GM18508 (cell line): ENCODE data around the gene MCM9.
A peak's percentile ranks its signal among the peaks of the same experiment; 100 is the strongest.

Experiments used
- ATAC-seq: cut with Tn5 transposase; IDR thresholded peaks from one replicate; pipeline ENCODE4 v1.9.1; 2021; ENCODE audit warnings: moderate number of reproducible peaks; ENCODE audit not compliant: insufficient read depth, unreplicated experiment

Gene MCM9

DNA sequence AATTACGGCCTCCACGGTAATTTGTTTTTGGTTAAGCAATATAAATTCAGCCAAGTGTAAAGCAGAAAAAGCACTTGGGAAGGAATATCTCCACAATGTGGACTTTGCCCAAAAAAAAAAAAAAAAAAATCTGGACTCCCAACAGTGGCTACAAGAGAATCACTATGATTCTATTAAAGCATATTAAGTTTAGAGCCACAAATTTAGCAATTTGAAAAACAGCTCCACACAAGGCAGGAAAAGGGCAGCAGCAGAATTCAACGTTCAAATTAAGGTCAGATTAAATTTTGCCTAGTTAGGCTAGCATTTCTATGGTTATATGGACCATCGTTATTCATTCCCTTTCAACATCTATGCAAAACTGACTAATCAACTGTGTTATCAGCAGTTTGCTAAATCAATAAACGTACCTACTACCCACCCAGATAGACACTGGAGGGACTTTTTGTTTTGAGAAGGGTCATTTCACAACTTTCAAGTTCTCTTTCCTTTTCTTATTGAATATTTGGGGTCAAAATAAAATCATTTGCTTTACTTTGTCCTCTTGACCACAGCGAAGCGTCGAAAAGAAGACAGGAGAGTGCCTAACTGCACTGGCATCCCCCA lies 1.0 kb downstream of the MCM9 start:
- ATAC-seq, result peak; percentile 10

DNA sequence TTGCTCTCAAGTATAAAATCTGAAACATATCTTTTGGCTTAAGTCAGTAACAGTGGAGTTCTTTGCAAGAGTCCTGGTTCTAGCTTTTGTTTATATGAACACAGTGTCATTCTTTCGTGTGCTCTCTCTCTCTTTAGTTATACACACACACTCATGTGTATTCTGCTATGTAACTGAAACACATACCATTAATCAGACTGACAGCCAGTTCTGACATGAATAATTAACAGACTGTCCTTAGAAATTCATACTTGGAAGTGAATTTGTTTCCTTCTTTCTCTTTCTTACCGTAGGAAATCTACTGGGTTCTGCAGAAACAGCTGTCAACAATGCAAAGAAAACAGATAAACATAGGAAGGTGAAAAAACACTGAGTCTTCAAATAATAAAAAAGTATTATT lies 2.5 kb downstream of the MCM9 start:
- ATAC-seq, result no peak

DNA sequence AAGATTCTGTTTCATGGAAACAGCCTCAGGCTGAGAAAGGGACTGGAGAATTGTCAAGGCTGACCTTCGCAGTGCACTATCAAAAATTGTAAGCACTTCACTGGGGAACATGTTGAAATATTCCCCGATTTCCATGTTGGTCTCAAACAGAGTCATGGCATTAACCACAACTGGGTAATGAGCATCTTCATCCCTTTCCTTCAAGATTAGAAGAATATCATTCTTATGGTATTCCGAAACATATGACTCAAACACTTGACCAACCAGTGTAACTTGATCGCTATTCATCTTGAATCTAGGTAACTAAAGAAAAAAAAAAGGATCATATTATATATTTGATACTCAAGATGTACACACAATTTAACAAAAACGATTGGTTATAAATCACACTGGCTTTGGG lies 3.5 kb downstream of the MCM9 start:
- no peak for ATAC-seq

DNA sequence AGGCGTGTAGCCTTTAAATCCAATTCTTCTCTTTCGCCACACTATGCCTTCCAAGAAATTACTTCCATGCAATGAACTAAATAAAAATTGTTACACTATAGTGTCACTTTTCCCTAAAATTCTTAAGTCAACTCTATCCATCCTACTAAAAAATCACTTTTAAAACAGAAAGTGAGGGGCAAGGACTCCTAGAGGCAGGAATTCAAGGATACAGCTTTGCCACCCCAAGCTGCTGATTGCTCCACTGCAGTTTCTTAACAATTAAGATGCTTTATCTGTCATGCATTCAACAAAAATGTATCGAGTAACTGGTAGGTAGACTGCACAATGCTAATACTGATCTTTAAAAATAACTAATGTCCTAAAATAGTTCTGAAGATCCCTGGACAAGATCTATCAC lies 4.3 kb downstream of the MCM9 start:
- no peak for ATAC-seq

DNA sequence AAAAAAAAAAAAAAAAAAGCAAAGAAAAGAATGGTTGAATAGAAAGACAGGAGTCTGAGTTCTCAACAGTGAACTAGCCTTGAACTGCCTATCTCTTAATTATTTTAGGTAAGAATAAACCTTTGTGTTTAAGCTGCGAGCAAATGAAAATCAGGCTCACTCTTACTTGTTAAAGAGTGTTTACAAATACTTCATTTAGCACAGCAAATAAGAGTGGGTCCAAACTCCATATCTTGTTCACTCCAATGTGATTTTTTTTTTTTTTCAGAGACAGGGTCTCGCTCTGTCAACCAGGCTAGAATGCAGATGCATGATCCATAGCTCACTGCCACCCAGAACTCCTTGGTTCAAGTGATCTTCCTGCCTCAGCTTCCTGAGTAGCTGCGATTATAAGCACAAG lies 11.9 kb downstream of the MCM9 start:
- ATAC-seq, result no peak

DNA sequence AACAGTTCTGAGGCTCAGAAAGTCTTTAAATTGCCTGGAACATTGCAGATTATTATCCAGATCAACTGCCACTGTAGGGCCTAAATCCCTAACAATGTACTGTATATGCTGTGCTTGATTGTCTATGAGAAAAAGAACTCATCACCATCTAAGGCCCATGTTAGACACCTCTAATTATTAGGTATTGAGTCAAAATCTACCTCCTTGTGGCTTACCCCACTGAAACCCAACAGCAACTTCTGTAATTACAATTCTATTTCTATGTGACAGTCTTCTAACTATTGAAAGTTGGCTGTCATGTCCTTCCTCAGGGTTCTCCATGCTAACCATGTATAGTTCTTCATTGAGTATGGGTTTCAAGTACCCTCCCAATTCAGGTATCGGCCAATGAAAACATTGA lies 13.9 kb downstream of the MCM9 start:
- ATAC-seq, result no peak

DNA sequence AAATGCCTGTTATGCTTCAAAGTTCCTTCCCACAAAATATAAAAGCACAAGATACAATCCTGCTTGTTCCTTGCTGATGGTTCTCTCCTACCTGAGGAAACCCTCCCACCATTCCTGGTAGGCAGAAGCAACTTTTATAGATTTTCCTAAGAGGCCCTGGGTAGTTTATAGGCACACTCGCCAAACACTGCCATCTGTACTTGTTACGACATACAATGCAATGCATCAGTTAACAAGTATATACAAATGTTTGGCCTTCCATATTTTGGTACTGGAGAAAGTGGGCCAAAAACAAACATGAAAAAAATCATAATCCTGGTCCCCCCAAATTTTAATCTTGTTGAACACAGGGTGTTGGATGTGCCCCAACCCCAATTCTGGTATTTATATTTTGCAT lies 16.6 kb downstream of the MCM9 start:
- ATAC-seq, result no peak

DNA sequence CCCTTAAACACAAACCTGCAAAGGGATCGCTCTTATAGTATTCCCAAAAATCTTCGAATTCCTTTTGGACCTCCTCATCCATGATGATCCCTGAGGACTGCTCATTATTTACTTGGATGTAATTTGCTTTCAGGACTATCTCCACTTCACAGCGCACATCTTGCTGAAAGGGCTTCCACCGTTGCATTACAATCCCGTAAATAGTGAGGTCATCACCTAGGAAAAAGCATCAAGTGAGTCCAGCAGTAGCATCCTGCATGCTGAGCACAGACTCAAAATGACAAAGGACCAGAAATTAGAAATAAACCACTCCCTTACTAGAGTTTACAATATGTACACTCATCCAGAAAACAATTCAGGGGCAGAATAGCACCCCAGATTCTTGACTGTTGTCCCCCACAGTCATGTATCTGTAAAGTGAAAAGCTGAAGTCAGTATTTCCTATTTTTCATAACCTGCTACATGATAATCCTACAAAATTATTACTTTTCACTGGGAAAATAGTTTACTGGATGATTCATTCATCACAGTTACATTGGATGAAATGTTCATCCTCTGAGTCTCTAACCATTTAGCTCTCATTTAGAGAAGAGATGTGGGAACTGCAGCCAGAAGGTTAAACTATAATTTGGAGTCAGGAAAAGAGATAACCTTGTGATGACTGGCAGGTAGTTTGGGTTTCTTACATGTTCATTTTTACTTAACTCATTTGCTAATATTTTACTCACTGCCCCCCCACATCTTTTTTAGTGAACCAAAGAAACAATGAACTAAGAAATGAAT lies 17.2 kb downstream of the MCM9 start:
- no peak for ATAC-seq

DNA sequence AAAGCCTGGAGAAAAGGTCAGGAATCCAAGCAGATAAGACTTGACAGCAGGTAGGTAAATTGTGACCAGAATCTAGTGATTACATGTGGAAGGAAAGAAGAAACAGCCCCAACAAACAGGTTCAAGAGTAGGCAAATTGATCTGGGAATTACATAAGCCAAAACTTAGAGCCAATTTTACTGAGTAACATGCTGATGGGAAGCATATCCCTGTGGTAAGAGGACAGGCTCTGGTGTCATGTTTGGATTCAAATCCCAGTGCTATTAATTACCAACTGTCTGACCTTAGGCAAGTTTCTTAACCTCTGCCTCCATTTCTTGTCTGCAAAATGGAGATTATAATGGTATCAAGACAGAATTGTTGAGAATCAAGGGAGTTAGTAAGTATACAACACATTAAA lies 20.4 kb downstream of the MCM9 start:
- ATAC-seq, result no peak

DNA sequence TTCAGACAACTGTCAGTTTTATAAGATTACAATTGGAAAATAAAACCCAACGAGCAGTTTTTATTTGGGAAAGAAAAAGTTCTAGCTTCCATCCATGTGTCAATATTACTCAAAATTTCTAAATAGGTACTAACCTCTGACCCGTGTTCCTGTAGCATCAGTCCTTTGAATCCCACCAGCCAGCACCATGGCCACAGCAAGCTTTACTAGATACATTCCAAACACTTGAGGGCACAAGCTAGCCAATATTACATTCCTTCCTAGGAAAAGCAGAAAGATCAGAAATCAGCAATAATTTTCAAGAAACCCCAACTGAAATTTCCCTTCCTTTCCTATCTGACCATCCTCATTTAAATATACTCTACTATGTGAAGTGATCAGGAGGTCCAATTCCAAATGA lies 21.8 kb downstream of the MCM9 start:
- no peak for ATAC-seq

DNA sequence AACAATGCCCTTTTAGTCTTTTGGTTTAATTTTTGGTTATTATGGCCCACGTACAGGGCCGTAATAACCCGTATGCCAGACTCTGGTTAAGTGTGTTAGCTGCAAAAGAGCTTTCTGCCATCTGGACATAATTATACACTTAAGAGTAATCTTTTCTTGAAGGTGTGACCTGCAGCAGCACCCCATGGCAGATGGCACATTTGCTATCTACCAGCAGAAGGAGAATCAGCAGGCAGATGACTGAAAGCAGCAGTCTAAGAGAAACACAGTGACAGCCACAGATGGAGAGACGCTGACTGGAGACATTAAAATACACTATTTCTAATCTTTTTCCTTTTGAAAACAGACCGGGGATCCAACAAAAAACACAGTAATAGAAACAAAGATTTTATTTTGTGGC lies 22.3 kb downstream of the MCM9 start:
- no peak for ATAC-seq

DNA sequence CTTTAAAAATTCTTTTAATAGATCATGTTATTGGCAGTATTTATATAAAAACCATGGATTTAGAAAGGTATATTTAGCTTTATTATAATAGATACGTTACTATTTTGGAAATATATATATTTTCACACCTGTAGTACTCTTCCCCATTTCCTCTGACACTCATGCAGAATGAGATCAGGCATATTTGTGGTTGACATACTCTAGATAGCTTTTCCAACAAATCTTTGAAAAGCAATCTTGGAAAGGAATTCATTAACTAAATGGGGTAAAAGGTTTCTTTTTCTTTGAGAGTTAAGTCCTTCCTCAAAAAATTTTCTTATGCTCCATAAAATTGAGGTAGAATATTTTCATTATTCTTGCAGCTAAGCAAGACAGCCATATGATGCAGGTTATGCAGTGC lies 26.5 kb downstream of the MCM9 start:
- no peak for ATAC-seq

DNA sequence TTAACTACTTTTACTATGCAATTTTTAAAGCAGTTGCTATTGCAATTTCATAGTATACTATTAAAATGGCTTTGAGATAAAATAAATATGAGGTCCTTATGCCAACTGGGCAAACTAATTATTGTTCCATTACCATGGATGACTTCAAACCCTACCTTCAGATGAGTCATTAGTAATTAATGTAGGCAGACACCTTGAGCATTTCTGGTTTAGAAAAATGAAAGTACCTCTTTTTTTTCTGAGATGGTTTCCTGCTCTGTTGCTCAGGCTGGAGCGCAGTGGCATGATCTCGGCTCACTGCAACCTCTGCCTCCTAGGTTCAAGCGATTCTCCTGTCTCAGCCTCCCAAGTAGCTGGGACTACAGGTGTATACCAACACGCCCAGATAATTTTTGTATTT lies 29.1 kb downstream of the MCM9 start:
- ATAC-seq, result no peak

DNA sequence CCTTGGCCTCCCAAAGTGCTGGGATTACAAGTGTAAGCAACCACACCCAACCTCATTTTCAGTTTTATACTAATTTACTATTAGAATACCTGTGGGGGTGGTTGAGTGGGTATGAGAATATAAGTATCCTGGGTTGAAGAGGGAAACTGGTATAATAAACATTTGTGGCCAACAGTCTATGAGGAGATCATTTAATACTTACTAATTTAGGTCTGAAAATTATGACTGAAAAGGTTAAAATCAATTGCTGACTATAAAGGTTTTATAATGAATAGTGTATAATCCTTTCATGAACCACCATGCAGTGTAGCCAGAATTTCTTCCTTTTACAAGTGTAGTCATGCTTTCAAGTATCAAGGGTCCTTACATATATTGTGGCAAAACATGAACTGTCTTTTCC lies 29.9 kb downstream of the MCM9 start:
- no peak for ATAC-seq

DNA sequence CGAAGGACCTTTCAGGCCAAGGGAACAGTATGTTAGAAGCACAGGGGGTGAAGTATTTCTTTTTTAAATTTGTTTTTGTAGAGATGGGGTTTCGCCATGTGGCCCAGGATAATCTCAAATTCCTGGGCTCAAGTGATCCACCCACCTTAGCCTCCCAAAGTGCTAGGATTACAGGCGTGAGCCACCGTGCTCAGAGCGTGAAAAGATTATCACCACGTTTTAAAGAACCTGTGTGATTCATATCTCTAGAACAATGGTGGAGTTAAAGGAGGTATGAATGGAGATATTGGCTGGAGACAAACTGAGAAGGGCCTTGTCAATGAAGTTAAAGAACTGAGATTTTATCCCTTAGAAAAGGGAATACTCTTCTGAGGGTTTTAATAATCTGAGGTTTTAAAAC lies 31.3 kb downstream of the MCM9 start:
- no peak for ATAC-seq

DNA sequence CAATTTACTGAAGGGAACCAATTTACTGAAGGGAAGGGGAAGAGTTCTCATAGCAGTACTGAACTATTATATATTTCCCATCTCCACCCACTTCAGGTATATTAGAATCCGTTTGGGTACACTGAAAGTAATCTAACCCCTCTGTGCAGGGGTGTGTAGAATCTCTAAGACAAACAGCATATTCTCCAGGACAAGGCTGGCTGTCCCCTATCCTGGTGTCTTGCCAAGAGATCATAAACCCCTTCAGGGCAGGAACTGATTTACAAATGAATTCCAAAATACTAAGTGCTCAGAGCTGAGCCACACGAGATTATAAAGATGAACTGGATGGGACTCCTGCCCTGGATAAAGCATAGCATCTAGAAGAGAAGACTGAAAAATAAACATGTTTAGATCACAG lies 31.8 kb downstream of the MCM9 start:
- no peak for ATAC-seq

DNA sequence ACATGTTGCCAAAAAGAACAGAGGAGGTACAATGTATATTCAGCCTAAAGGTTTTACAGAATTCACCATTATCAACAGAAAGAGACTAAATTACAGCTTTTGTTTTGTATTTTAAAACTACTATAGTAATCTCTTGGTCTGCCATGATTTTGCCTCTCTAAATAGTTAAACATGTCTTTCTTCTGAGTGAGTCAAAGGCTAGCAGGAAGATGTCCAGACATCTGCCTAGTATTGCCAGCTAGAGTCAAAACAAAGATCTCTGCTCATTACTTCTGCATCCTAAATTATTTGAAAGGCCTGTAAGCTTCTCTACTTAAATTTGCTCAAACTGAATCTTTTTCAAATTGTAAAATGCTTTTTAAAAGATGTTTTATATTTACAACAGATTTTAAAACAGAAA lies 32.2 kb downstream of the MCM9 start:
- ATAC-seq, result no peak

DNA sequence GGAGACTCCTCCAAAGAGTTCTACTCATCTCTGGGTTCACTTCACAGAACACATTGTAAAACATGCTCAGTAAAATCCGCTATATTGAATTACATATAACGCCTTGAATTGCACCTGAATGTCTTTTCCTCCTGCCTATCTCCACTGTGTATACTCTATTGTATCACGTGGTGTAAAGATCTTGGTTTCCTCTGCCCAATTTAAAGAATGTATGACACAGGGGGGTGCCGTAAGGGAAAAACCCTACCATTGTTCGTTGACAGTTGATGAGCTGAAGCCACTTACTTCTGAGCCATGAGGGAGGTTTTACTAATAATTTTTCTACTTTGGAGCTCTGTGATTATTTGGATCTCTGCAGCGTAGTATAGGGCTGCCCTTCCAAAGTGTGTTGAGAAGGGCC lies 35.0 kb downstream of the MCM9 start:
- ATAC-seq, result no peak

DNA sequence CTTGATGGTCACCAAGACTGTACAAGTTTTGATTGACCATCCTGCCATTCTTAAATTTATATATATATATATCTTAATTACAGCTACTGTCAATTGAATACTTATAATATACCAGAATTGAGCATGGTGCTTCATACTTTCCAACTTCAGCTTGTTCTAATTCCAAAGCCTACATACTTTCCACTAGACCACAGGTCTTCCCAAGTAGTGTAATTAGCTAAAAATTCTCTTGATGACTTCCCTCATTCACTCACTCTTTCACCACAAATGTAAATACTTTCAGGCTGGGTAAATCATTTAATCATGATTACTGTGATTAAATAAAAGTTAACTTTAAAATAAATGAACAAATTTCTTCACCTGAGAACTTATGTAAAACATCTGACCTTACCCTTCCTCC lies 37.6 kb downstream of the MCM9 start:
- no peak for ATAC-seq

DNA sequence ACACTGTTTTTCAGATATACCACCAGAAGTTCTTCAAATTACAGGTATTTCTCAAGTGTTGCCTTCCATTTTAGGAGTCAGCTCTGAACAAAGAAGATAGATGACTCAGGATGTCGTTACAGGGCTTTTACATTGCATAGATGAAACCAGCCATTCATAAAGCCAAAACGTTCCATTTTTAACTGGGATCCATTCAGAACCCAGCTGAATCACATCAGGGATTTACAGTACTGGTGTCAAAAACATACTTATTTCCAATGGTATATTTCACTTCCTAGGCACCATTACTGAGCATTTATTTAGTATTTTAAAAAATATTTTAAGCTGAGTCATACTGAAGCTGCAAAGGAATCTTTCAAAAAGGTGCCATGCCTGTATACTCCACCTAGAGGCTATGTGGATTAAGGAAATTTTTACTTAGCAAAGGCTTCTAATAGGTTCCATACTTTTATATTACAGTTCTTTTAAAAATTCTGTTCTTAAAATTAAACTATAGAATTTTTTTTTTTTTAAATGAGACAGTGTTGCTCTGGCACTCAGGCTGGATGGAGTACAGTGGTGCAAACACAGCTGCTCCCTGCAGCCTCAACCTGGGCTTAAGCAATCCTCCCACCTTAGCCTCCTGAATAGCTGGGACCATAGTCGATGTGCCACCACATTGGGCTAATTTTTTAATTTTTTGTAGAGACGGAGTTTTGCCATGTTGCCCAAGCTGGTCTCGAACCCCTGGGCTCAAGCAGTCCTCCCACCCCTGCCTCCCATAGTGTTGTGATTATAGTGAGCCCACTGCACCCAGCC lies 38.4 kb downstream of the MCM9 start:
- ATAC-seq, result peak; percentile 26

DNA sequence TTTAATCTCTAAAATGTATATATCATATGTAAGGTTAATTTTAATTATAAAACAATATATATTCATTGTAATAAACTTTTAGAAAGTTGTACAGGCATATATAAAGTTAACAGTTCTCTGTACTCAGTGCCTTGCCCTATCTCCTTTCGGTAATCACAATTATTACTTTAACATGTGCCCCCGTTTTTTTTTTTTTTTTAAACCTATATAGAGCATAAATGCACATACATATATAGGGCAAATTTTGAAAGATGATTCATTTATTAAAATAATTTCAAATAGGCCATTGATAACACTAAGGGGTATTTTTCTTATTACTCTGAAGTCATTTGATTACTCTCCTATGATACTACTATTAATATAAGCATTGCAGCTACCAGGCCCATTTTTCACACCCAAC lies 39.1 kb downstream of the MCM9 start:
- no peak for ATAC-seq

DNA sequence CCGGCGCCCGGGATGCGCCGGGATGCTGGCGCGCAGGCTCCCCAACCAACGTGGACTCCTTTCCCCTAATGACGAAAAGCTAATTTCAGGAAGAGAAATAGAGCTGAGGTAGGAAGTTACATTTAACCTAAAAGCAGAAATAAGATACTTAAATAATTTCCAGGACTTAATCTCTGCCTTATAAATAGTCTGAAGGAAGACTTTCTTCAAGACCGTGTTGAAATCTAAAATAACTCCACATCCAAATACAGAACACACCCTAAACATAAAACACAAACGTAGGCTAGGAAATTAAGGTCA lies 39.7 kb downstream of the MCM9 start:
- ATAC-seq, result no peak
